HG03135 (cell line): Measurements from ENCODE around the gene PITHD1.
A peak's percentile ranks its signal among the peaks of the same experiment; 100 is the strongest.
"Not testable (repeated sequence)": the region's sequence is repeated elsewhere in the genome, so short reads cannot be mapped to it uniquely, and the experiment has no call there.

Experiments
- ATAC-seq: cut with Tn5 transposase; IDR thresholded peaks from one replicate; pipeline ENCODE4 v1.9.1; 2021; ENCODE audit warnings: mild to moderate bottlenecking, moderate library complexity; ENCODE audit not compliant: unreplicated experiment

Gene PITHD1

DNA sequence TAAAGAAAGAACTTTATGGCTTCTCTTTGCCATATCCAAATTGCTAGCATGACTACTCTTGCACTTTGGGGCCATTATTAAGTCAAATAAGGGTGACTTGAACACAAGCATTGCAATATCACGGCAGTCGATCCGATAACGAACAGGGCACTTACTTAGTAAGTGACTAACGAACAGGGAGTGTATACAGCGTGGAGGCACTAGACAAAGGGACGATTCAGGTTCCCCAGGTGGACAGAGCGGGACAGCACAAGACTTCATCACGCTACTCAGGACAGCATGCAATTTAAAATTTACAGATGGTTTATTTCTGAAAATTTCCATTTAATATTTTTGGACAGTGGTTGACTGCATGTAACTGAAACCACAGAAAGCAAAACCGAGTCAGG lies 5.4 kb upstream of the PITHD1 start:
- no peak for ATAC-seq

DNA sequence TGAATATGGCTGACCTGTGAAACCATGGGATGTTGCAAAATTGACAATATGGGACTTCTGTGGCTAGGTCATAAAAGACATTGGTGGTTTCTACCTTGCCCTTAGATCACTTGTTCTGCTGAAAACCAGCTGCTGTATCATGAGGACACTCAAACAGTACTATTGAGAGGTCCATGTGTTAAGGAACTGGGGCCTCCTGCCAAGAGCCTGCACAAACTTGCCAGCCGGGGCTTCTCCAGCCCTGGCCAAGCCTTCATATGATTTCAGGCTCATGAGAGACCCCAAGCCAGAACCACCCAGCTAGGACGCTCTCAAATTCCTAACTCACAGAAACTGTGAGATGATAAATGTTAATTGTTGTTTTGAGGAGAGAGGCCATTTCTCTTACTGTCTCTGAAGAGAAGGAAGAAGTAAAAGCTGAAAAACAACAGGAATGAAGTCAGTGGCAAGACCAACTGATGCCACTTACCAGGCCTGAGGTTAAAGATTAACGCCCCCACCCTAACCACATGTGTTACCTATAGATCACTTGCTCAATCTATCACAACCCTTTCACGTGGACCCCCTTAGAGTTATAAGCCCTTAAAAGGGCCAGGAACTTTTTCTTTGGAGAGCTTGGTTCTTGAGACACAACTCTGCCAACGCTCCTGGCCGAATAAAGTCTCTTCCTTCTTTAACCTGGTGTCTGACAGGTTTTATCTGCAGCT lies 3.9 kb upstream of the PITHD1 start:
- ATAC-seq = no peak

DNA sequence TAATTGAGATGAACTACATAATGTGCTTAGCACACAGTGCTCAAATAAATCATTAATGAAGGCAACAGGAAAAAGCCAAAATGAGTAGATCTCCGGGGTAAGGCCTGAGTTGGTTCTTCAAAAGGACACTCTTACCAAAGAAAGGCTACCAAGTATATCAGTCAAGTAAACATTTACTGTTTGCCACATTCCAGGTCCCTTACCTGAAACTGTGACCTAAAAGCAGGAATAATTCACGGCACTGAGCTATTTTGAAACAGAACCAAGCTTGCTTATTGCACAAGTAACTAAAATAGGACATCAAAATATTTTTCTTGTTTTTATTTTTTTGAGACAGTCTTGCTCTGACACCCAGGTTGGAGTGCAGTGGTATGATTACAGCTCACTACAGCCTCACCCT lies 2.0 kb upstream of the PITHD1 start:
- ATAC-seq = no peak

DNA sequence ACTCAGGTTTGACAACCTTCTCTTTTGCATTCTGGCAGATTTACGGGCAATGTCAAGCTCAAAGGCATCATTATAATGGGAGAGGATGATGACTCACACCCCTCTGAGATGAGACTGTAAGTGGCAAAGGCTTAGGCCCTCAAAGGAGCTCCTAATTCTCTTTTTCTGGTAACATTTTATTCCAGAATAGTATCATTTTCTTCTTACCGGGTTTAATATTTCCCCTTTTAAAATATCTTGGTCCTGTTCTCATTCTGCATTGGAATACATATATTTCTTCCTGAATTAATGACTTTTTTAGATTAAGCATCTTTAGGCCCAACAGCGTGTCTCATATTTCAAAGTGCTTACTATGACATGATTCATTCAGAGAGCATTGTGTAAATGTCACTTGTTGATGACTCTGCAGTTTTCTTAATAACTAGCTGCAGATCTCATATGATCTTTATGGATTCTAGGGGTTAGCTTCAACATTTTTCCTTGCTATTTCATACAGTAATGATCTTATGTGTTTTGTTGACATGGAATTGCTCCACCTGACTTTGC lies 1.7 kb downstream of the PITHD1 start:
- ATAC-seq = no peak

DNA sequence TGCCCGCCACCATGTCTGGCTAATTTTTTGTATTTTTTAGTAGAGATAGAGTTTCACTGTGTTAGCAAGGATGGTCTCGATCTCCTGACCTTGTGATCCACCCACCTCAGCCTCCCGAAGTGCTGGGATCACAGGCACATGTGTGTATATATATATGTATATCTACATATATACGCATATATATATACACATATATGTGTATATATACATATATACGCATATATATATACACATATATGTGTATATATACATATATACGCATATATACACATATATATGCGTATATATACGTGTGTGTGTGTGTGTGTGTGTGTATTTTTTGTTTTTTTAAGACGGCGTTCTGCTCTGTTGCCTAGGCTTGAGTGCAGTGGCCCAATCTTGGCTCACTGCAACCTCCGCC lies 4.9 kb downstream of the PITHD1 start:
- ATAC-seq = not testable (repeated sequence)

DNA sequence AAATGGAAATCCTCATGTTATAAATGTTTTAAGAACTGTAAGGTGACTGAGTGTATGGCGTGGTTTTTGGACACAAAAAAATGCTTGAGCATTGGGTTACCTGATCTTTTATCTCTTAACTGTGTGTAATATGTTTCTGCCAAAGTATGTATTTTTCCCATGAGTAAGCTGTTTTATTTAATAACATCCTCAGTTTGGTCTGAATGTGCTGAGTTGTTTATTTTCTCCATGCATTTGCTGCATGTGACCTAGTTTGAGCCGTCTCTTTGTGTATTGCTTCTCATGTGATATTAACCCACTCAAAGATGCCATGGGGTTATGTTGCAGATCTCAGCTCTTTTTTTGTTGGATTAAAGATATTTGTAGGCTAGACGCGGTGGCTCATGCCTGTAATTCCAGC lies 6.6 kb downstream of the PITHD1 start:
- no peak for ATAC-seq

DNA sequence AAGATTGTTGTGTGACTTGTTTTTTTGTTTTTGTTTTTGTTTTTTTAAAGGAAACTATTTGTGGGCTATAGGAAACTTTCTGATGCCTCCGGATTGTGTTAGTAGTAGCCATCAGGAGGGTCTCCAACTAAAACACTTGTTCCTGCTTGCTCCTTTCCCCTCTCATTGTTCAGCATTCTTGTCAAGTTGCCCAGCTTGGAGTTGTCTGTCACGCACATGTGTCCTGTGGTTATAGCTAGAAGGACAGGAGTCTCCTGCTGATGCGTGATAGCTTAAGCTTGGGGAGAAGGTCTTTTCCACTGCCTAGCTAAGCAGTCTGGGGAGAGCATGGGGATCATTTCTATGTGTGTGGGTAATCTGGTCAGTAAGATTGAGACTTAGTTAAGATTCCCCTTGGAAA lies 9.5 kb downstream of the PITHD1 start:
- ATAC-seq = no peak

DNA sequence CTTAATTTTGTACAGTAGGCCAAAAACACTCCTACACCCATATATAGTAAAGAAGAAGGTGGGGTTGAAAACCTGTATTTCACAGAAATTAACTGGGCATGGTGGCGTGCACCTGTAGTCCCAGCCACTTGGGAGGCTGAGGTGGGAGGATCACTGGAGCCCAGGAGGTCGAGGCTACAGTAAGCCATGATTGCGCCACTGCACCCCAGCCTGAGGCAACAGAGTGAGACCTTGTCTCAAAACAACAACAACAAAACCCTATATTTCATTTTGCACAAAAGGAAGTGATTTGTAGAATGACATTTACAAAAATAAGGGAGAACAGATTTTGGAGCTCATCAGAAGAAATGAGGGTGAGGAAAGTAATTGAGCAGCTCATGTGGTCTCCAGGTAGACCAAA lies 10.5 kb downstream of the PITHD1 start:
- no peak for ATAC-seq

DNA sequence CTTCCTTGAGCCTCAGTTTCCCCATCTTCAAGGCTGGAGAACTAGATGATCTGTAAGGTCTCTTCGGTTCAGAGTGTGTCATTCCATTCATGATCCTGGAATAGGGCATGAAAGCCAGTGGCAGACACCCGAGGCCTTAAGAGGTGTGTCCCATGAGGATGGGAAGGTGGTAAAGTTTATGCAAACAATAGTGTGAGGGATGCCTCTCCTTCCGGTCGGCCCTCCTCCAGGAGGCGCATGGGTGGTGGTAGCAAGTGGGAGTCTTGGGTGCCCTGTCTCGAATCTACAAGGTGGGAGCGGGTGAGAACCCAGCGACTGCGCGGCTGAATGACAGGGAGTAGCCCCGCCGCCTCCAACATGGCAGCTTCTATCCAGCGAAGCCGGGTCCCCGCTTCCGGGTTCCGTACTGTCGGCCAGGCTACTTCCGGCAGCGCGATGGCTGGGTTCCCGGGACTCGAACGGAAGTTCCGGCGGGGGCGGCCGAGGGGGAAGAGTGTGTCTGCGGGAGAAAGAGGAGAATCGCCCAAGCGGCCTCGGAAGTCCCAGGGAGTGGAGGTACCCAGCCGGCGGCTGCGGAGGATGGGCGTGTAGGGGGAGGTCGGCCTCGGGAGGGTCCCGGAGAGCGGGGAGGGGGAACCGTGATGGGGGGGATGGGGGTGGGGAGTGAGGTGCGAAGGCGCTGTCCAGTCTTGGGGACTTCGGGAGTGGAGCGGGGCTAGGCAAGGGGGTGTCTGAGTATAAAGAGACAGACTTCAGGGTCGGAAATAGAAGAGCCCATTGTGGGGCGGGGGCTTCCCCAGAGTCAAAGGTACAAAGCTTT lies 12.7 kb downstream of the PITHD1 start, which contains the start of gene LYPLA2:
Gene LYPLA2 (plus strand): TSS at position 450 of the 820 bp plus-strand sequence. CDS start 1,538 bp downstream, outside the sequence.
- peak; percentile 70 for ATAC-seq

DNA sequence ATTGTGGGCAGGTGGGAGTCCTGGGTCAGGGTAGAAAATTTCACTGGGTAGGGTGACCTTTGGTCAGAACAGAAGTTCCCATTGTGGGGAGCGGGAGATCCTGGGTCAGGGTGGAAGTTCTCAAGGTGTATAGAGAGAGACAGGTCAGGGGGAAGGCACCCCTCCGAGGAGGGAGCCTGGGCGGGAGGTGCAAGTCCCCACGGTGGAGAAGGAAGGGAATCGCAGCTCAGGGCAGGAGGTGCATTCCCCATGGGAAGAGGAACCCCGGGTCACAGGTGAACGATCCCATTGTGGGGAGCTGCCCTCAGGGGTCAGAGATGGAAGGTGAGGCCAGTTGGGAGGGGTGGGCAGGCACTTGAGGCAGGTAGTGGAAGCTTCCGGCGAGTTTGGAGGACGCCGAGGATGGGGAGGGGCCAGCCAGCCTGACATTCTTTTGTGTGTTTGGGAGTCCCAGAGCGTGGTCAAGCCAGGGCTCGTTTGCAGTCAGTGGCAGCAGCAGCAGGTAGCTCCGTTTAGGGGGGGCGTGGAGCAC lies 13.4 kb downstream of the PITHD1 start:
- no peak for ATAC-seq

DNA sequence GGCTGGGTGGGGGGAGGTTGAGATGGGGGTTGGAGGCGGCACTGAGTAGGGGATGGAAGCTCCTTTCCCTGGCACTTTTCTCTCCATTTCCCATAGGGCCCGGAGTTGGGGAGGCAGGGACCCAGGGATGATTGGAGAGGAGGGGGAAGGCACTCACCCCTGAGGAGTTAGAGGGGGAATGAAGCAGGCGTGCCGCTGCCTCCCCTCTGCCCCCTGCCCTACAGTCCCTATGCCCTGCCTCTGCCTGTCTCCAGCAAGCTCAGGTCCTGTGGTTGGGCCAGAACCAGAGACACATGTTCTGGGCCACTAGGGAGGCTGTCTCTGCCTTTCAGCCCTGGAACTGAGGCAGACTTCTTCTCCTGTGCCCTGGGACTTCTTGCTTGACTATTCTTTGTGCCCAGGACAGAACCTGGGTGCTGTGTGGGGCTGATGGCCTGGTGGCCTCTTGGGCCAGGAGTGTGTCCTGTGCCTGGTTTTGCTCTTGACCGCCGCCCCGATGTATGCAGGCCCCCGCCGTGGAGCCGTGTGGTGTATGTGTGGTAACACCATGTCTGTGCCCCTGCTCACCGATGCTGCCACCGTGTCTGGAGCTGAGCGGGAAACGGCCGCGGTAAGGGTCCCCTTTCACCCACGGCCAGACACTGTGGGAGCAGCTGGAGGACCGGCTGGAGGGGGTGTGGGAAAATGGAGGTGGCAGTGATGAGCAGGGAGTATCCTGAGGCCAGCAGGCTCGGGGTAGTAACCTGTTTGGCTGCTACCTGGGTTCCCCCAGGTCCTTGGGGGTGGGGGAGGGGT lies 14.1 kb downstream of the PITHD1 start:
- no peak for ATAC-seq

DNA sequence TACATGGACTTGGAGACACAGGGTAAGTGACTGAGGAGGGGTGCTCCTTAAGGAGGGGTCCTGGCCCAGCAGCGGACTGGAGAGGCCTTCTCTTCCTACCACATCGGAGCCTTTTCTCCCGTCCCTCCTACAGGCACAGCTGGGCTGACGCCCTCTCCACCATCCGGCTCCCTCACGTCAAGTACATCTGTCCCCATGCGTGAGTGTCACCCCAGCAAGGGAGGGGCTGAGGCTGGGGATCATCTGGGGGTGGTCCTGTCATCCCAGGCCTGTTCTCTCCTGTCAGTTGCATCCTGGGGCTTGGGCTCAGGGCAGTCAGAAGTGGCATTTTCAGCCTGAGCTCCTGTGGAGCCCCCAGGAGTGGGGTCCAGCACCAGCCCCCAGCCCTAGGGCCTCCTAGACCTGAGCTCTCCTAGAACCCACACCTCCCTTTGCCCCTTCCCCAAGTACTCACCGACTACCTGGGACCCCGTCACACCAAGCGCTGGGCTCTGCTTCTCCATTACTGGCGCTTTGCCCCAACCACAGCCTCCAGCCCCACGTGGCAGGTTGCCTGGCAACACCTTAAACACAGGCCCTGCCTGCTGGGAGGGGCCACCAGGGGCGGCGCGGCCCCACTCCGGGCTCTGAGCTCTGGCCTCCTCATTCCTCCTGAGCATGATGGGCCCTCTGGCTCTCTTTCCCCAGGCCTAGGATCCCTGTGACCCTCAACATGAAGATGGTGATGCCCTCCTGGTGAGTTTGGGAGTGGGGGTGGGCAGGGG lies 15.0 kb downstream of the PITHD1 start:
- ATAC-seq = no peak

DNA sequence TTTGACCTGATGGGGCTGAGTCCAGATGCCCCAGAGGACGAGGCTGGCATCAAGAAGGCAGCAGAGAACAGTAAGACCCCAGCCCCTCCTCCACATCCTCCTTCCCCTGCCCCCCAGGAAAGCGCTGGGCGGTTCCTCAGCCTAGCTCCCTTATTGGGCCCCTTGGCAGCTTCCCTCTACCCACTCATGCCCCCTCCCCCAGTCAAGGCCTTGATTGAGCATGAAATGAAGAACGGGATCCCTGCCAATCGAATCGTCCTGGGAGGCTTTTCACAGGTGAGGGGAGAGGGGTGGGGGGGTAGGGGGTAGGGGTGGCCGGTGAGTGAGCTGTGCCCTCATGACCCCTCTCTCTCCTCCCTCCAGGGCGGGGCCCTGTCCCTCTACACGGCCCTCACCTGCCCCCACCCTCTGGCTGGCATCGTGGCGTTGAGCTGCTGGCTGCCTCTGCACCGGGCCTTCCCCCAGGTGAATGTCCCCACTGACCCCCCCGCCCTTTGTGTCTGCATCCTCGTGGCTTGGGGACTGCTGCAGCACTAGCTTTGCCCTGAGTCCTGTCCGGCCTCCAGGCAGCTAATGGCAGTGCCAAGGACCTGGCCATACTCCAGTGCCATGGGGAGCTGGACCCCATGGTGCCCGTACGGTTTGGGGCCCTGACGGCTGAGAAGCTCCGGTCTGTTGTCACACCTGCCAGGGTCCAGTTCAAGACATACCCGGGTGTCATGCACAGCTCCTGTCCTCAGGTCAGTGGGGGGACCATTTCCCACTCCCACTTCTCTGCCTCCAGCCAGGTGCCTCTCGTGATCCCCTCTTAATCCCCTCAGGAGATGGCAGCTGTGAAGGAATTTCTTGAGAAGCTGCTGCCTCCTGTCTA lies 15.9 kb downstream of the PITHD1 start:
- ATAC-seq = no peak

DNA sequence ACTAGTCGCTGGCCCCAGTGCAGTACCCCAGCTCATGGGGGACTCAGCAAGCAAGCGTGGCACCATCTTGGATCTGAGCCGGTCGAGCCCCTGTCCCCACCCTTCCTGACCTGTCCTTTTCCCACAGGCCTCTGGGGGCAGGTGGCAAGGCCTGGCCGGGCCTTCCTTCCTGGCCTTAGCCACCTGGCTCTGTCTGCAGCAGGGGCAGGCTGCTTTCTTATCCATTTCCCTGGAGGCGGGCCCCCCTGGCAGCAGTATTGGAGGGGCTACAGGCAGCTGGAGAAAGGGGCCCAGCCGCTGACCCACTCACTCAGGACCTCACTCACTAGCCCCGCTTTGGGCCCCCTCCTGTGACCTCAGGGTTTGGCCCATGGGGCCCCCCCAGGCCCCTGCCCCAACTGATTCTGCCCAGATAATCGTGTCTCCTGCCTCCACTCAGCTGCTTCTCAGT lies 16.5 kb downstream of the PITHD1 start:
- not testable (repeated sequence) for ATAC-seq

DNA sequence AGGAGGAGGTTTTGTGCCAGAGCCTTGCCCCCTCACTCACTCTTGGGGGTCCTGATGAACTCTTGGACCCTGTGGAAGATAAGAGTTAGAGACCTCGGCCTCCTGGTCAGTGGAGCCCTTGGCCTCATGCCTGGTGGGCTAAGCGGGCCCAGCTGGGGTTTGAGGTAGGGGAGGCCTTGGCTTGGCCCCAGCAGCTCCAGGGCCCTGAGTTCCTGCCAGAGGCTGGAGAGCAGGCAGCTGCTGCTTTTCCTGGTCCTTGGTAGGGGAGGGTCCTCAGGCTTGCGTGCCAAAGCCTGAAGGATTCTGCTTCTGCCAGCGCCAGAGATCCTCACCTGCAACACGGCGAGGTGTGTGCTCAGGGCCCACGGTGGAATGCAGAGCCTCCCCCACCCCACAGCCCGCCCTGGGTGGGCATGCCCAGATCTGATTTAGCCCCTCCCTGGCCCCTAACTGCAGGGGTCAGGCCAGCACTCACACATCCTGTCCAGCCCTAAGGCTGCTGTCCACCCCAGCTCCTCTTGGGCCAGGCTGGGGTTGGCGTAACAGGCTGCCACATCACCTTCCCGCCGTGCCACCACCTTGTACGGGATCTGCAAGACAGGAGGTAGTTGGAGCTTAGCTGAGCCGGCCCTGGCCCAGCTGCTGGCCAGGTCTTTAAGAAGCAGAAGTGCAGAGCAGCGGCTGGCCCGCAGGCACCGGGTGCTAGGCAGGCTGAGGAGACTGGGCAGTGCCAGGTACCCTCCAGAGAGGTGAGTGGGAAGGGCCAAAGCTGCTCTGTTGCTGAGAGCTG lies 17.7 kb downstream of the PITHD1 start:
- no peak for ATAC-seq

DNA sequence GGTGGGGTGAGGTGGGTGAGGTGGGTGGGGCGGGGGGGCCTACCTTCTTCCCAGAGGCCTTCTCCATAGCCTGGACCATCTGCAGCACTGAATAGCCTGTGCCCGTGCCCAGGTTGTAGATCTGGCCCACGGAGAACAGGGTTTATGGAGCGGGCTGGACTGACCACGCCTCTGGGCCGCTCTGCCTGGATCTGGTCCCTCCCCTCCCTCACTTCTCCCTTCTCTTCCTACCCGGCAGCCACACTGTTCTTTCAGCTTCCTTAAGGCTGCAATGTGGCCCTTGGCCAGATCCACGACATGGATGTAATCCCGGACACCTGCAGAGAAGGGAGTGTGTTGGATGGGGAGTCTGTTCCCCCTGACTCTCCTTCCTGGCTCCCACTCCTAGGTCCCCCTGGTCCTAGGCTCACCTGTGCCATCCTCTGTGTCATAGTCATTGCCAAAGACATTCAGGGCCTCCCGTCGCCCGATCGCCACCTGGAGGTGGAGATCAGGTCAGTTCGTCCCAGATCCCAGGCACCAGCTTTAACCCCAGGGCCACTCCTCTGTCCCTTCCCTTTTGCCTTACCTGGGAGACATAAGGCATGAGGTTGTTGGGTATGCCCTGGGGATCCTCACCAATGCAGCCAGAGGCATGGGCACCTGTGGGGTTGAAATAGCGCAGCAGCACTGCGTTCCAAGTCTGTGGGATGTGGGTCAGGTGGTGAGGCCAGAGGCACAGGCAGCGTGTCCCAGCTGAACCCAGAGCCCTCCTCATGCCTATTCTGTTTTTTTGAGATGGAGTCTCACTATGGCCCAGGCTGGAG lies 18.5 kb downstream of the PITHD1 start:
- ATAC-seq = no peak
